K562 (cell line): ENCODE results near the gene DDAH2. TPM values are rescaled to one million over a fixed set of nuclear protein-coding genes. Genes with fewer than 3 reads are reported as not detected.
A peak's percentile ranks its signal among the peaks of the same experiment; 100 is the strongest.

Experiments used
- AFF4 ChIP-seq: sonication (generic); formaldehyde crosslinking; IDR thresholded peaks from 2 replicates; pipeline ENCODE4 v1.8.0; 2023; ENCODE audit warnings: mild to moderate bottlenecking, missing genetic modification reagents
- CTCF ChIP-seq, 3 experiments: IDR thresholded peaks in 2 of 3; conservative IDR thresholded peaks in 1 of 3; 2 replicates each; pipeline ENCODE4 v1.5.1; 2011 to 2012; ENCODE audit warnings: low read length in 3 of 3, mild to moderate bottlenecking in 3 of 3, control low read depth in 2 of 3, improper control_type of control experiment in 1 of 3, inconsistent platforms in 1 of 3, low read depth in 1 of 3, mixed read lengths in 1 of 3, moderate library complexity in 1 of 3; ENCODE audit not compliant: insufficient read depth in 2 of 3
- ETS2 ChIP-seq: IDR thresholded peaks from 2 replicates; pipeline ENCODE4 v1.6.1; 2016; ENCODE audit warnings: borderline replicate concordance, missing genetic modification characterization, mild to moderate bottlenecking, moderate library complexity, missing compliant biosample characterization; ENCODE audit not compliant: poor library complexity, severe bottlenecking
- EWSR1 ChIP-seq: fragments of 450-650 bp; IDR thresholded peaks from 2 replicates; pipeline ENCODE4 v1.6.1; 2018; ENCODE audit warnings: borderline replicate concordance, mild to moderate bottlenecking, low read depth, moderate library complexity; ENCODE audit not compliant: partially characterized antibody
- FOXJ3 ChIP-seq: sonication (generic); formaldehyde crosslinking; IDR thresholded peaks from 2 replicates; pipeline ENCODE4 v1.4.0; 2020; ENCODE audit warnings: mild to moderate bottlenecking, missing genetic modification reagents
- ILF3 ChIP-seq: fragments of 450-650 bp; IDR thresholded peaks from 2 replicates; pipeline ENCODE4 v1.6.1; 2018; ENCODE audit warnings: antibody characterized with exemption, mild to moderate bottlenecking, moderate library complexity, borderline replicate concordance
- JUNB ChIP-seq: fragments of 450-650 bp; formaldehyde crosslinking; conservative IDR thresholded peaks from 2 replicates; pipeline ENCODE4 v1.4.0; 2020; ENCODE audit warnings: mild to moderate bottlenecking
- NEUROD1 ChIP-seq: fragments of 150-350 bp; IDR thresholded peaks from 2 replicates; pipeline ENCODE4 v1.6.1; 2014; ENCODE audit warnings: borderline replicate concordance, low read length, low read depth; ENCODE audit not compliant: partially characterized antibody
- POLR2B ChIP-seq: fragments of 450-650 bp; IDR thresholded peaks from 2 replicates; pipeline ENCODE4 v1.6.1; 2018; ENCODE audit warnings: low read depth; ENCODE audit not compliant: partially characterized antibody
- TBL1XR1 ChIP-seq, 2 experiments: IDR thresholded peaks; 2 replicates each; pipeline ENCODE4 v1.6.1; 2012; ENCODE audit warnings: improper control_type of control experiment in 2 of 2, low read length in 2 of 2, mild to moderate bottlenecking in 1 of 2
- ZC3H8 ChIP-seq: fragments of 450-650 bp; IDR thresholded peaks from 2 replicates; pipeline ENCODE4 v1.6.1; 2017
- ZNF253 ChIP-seq: fragments of 250-450 bp; sonication (Bioruptor Pico); conservative IDR thresholded peaks from 2 replicates; pipeline ENCODE4 v1.6.1; 2021; ENCODE audit warnings: mild to moderate bottlenecking
- ZNF830 ChIP-seq: fragments of 250-450 bp; sonication (Bioruptor Pico); IDR thresholded peaks from 2 replicates; pipeline ENCODE4 v1.5.0; 2021; ENCODE audit warnings: mild to moderate bottlenecking
- polyA plus RNA-seq, 8 experiments: library from polyadenylated mRNA; depleted of rRNA in 4 of 8; stranded (reverse) in 5 of 8; unstranded in 3 of 8; fragments of >200 nt; fragmentation: Nextera tagmentation in 2 of 8; fragmentation: Illumina TruSeq in 1 of 8; extraction: Ambion mirVana in 2 of 8; extraction: Trizol in 1 of 8; gene quantifications; 2 replicates each; pipeline versions ENCODE4 v1.2.1 to v1.2.3, GENCODE V29; 2011 to 2014; ENCODE audit warnings: inconsistent platforms in 1 of 8, missing spikeins in 1 of 8
- total RNA-seq, 7 experiments: library from RNA; depleted of rRNA in 6 of 7; stranded (reverse); fragments of >200 nt in 6 of 7; fragmentation: Illumina TruSeq in 2 of 7; extraction: Trizol in 2 of 7; gene quantifications; 2 replicates each; pipeline versions ENCODE4 v1.2.1 to v1.2.3, GENCODE V29; 2011 to 2021; ENCODE audit warnings: low replicate concordance in 1 of 7
- TF ChIP-seq, protein P1 (sequence below): fragments of 450-650 bp; IDR thresholded peaks from 2 replicates; pipeline ENCODE4 v1.6.1; 2018; ENCODE audit not compliant: partially characterized antibody
- TF ChIP-seq, protein P2 (sequence below): sonication (generic); formaldehyde crosslinking; IDR thresholded peaks from 2 replicates; pipeline ENCODE4 v1.8.0; 2022; ENCODE audit warnings: missing genetic modification reagents, mild to moderate bottlenecking, borderline replicate concordance

The DDAH2 gene
- total and polyA plus RNA-seq, 9 of the 15 experiments (the other 6 are each of a cell fraction or from before 2014, with no cell fraction given), result 1.8 to 45.4 (median 21.4) TPM

DNA sequence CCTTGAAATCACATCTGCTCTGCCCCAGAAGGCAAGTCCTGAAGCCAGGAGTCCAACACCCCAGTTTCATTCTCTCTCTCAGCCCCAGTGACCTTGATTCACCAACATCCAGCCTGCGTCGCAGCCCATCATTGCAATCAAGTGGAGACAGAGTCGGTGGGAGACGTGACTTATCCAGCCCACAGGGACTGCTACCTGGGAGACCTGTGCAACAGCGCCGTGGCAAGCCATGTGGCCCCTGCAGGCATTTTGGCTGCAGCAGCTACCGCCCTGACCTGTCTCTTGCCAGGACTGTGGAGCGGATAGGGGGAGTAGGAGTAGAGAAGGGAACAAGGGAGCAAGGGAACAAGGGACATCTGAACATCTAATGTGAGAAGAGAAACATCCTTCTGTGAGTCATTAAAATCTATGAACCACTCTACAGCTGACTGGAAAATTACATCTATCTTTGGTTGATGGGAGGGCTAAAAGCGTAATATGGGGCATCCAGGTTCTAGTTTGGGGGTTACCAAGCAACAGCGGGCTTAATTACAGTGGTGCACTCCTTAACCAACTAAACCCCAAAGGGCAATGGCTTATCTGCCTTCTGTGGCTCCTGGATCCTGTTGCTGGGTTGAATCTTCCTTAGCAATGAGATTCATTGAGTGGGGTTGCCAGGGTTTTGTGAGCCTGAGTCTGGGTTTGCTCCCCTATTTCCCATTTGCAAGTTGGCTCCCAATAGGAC, 11.4 kb downstream of the DDAH2 start (continued):
- TF ChIP-seq, protein P1, sequence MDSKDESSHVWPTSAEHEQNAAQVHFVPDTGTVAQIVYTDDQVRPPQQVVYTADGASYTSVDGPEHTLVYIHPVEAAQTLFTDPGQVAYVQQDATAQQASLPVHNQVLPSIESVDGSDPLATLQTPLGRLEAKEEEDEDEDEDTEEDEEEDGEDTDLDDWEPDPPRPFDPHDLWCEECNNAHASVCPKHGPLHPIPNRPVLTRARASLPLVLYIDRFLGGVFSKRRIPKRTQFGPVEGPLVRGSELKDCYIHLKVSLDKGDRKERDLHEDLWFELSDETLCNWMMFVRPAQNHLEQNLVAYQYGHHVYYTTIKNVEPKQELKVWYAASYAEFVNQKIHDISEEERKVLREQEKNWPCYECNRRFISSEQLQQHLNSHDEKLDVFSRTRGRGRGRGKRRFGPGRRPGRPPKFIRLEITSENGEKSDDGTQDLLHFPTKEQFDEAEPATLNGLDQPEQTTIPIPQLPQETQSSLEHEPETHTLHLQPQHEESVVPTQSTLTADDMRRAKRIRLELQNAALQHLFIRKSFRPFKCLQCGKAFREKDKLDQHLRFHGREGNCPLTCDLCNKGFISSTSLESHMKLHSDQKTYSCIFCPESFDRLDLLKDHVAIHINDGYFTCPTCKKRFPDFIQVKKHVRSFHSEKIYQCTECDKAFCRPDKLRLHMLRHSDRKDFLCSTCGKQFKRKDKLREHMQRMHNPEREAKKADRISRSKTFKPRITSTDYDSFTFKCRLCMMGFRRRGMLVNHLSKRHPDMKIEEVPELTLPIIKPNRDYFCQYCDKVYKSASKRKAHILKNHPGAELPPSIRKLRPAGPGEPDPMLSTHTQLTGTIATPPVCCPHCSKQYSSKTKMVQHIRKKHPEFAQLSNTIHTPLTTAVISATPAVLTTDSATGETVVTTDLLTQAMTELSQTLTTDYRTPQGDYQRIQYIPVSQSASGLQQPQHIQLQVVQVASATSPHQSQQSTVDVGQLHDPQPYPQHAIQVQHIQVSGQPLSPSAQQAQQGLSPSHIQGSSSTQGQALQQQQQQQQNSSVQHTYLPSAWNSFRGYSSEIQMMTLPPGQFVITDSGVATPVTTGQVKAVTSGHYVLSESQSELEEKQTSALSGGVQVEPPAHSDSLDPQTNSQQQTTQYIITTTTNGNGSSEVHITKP, result no peak
- no peak for TF ChIP-seq ZNF830 (CRISPR knock-in tag)
- TF ChIP-seq ZNF253 (CRISPR knock-in tag), result no peak
- TF ChIP-seq POLR2B, result no peak
- TF ChIP-seq, protein P2, sequence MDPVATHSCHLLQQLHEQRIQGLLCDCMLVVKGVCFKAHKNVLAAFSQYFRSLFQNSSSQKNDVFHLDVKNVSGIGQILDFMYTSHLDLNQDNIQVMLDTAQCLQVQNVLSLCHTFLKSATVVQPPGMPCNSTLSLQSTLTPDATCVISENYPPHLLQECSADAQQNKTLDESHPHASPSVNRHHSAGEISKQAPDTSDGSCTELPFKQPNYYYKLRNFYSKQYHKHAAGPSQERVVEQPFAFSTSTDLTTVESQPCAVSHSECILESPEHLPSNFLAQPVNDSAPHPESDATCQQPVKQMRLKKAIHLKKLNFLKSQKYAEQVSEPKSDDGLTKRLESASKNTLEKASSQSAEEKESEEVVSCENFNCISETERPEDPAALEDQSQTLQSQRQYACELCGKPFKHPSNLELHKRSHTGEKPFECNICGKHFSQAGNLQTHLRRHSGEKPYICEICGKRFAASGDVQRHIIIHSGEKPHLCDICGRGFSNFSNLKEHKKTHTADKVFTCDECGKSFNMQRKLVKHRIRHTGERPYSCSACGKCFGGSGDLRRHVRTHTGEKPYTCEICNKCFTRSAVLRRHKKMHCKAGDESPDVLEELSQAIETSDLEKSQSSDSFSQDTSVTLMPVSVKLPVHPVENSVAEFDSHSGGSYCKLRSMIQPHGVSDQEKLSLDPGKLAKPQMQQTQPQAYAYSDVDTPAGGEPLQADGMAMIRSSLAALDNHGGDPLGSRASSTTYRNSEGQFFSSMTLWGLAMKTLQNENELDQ, result peak; percentile 70; the same call in 1 of the 2 replicates
- TF ChIP-seq CTCF (IDR thresholded peaks at IDR 0.05 in 2 of 3, conservative IDR thresholded peaks at IDR 0.05 in 1 of 3; ENCODE audit: insufficient read depth in 2 of 3, low read depth in 1 of 3, low read length in 3 of 3), result peak; percentile 81 to 93 (median 90)
- no peak for TF ChIP-seq ETS2 (tag)
- TF ChIP-seq NEUROD1, result peak; percentile 19
- no peak for TF ChIP-seq EWSR1
- no peak for TF ChIP-seq ZC3H8
- TF ChIP-seq ILF3, result no peak
- no peak for TF ChIP-seq FOXJ3 (CRISPR knock-in tag)
- no peak for TF ChIP-seq AFF4 (CRISPR knock-in tag)
- TF ChIP-seq TBL1XR1 (IDR thresholded peaks at IDR 0.05; ENCODE audit: low read length in 2 of 2), result 0 out of 4 replicates have a peak, but pooled peaks of 1 of the 2 experiments have one; percentile 19
- no peak for TF ChIP-seq JUNB
